ENCODE measurements around the gene TRIML1. TPM values are rescaled to one million over a fixed set of nuclear protein-coding genes. Genes with fewer than 3 reads are reported as not detected.

Gene TRIML1
- total RNA-seq, 1 experiment from 2014 or later = not detected

DNA sequence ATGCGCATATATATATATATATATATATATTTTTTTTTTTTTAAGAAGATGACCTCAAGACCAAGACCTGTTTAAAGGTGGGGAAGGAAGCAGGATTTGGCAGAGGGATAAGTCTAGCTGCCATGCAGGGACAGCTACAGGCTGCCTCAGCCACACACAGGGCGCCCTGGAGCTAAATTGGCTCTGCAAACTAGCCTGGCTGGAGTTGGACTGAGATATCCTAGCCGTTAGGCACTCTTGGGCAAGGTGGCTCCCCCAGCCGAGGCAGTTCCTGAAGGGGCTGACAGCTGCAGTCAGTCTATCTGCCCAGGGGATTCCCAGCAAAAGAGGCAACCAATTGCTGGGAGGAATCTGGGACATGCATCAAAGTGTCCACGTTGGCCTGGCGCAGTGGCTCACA is 21.9 kb downstream of the TRIML1 start:
- no TSS peak for BruUV-seq (replicated peaks)
- Mint-ChIP-seq H3K4me1 (ENCODE audit: low read depth, unreplicated experiment) (no peaks in the 10 kb centered on the region), H3K27ac (ENCODE audit: unreplicated experiment) (no peak overlapping the region), H3K36me3 (ENCODE audit: insufficient read depth, unreplicated experiment) (no peaks in the 10 kb centered on the region), H3K9me3 (ENCODE audit: low read depth, unreplicated experiment) (peaks cover 2% of the 10 kb centered on the region), H3K27me3 (ENCODE audit: unreplicated experiment) (no peaks in the 10 kb centered on the region), H3K4me3 (ENCODE audit: low read depth, unreplicated experiment) (no peak overlapping the region)
- DNase-seq = no peak
- CTCF ChIA-PET = no interaction called here
- TF ChIP-seq, protein P1, sequence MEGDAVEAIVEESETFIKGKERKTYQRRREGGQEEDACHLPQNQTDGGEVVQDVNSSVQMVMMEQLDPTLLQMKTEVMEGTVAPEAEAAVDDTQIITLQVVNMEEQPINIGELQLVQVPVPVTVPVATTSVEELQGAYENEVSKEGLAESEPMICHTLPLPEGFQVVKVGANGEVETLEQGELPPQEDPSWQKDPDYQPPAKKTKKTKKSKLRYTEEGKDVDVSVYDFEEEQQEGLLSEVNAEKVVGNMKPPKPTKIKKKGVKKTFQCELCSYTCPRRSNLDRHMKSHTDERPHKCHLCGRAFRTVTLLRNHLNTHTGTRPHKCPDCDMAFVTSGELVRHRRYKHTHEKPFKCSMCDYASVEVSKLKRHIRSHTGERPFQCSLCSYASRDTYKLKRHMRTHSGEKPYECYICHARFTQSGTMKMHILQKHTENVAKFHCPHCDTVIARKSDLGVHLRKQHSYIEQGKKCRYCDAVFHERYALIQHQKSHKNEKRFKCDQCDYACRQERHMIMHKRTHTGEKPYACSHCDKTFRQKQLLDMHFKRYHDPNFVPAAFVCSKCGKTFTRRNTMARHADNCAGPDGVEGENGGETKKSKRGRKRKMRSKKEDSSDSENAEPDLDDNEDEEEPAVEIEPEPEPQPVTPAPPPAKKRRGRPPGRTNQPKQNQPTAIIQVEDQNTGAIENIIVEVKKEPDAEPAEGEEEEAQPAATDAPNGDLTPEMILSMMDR (IDR thresholded peaks at IDR 0.05; ENCODE audit: unreplicated experiment) = no peak
- intact Hi-C loops (cut with micrococcal nuclease; ENCODE audit: unreplicated experiment) = no loop called here

DNA sequence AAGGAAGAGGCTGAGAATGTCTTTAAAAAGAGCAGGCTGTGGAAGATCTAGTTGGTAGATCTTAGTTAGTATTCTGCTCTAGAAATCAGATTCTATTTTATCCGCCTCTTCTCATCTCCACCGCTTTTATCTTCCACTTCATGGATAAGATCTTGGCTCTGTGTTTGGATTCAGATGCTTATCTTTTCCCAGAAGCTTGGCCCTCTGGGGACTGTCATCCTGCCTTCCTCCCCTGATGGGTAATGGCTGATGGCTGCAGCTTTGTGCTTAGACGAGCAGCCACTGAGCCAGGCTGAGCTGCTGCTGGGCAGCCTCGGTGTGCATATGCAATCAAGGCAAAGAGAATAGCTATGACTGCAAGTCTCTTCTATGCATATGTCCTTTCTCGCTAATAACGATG is 23.5 kb downstream of the TRIML1 start:
- BruUV-seq (replicated peaks) = no TSS peak
- intact Hi-C loops (cut with micrococcal nuclease; ENCODE audit: unreplicated experiment) = no loop called here
- Mint-ChIP-seq H3K4me1 (ENCODE audit: low read depth, unreplicated experiment) (no peaks in the 10 kb centered on the region), H3K36me3 (ENCODE audit: insufficient read depth, unreplicated experiment) (no peaks in the 10 kb centered on the region), H3K27me3 (ENCODE audit: unreplicated experiment) (no peaks in the 10 kb centered on the region), H3K27ac (ENCODE audit: unreplicated experiment) (no peak overlapping the region), H3K9me3 (ENCODE audit: low read depth, unreplicated experiment) (peaks cover 2% of the 10 kb centered on the region), H3K4me3 (ENCODE audit: low read depth, unreplicated experiment) (no peak overlapping the region)
- CTCF ChIA-PET = no interaction called here
- no peak for DNase-seq
- TF ChIP-seq, protein P1 (IDR thresholded peaks at IDR 0.05; ENCODE audit: unreplicated experiment) = no peak

GRCh38 chr4:188168726-188169373 is 29.6 kb downstream of the TRIML1 start:
- Mint-ChIP-seq H3K4me1 (ENCODE audit: low read depth, unreplicated experiment) (no peaks in the 10 kb centered on the region), H3K9me3 (ENCODE audit: low read depth, unreplicated experiment) (no peaks in the 10 kb centered on the region), H3K27me3 (ENCODE audit: unreplicated experiment) (no peaks in the 10 kb centered on the region), H3K27ac (ENCODE audit: unreplicated experiment) (no peak overlapping the region), H3K4me3 (ENCODE audit: low read depth, unreplicated experiment) (no peak overlapping the region), H3K36me3 (ENCODE audit: insufficient read depth, unreplicated experiment) (no peaks in the 10 kb centered on the region)
- no TSS peak for BruUV-seq (replicated peaks)
- intact Hi-C loops (cut with micrococcal nuclease; ENCODE audit: unreplicated experiment) = no loop called here
- TF ChIP-seq, protein P1 (IDR thresholded peaks at IDR 0.05; ENCODE audit: unreplicated experiment) = no peak
- no peak for DNase-seq
- CTCF ChIA-PET = interaction anchor here (0.6 kb wide), 1 partner anchor 27 kb away, joined by 3 read pairs; no protein-coding TSS in a partner anchor

- DNase-seq = no peak
- Mint-ChIP-seq H3K27ac (ENCODE audit: unreplicated experiment) (no peak overlapping the region), H3K27me3 (ENCODE audit: unreplicated experiment) (no peaks in the 10 kb centered on the region), H3K9me3 (ENCODE audit: low read depth, unreplicated experiment) (no peaks in the 10 kb centered on the region), H3K4me1 (ENCODE audit: low read depth, unreplicated experiment) (no peaks in the 10 kb centered on the region), H3K36me3 (ENCODE audit: insufficient read depth, unreplicated experiment) (no peaks in the 10 kb centered on the region), H3K4me3 (ENCODE audit: low read depth, unreplicated experiment) (no peak overlapping the region)
- intact Hi-C loops (cut with micrococcal nuclease; ENCODE audit: unreplicated experiment) = no loop called here
- CTCF ChIA-PET = interaction anchor here (0.6 kb wide), 1 partner anchor 1086 kb away, joined by 5 read pairs; no protein-coding TSS in a partner anchor
- BruUV-seq (replicated peaks) = no TSS peak
- TF ChIP-seq, protein P1 (IDR thresholded peaks at IDR 0.05; ENCODE audit: unreplicated experiment) = no peak
These were observed 32.3 kb downstream of the TRIML1 start for GRCh38 chr4:188171551-188171950.
